Panc1 (cell line): Measurements from ENCODE around the gene HEG1. TPM values are rescaled to one million over a fixed set of nuclear protein-coding genes. Genes with fewer than 3 reads are reported as not detected.
"Not testable (repeated sequence)": the region's sequence is repeated elsewhere in the genome, so short reads cannot be mapped to it uniquely, and the experiment has no call there.

Source experiments
- ATAC-seq: fragments of 200-7000 bp; cut with Tn5 transposase; 2 replicates; pipeline ENCODE4 v1.9.1; 2020; ENCODE audit warnings: mild to moderate bottlenecking, moderate library complexity
- BruUV-seq: library from RNA; stranded (reverse); fragments of 400-500 nt; replicated peaks from 2 replicates; lab custom pipeline; 2021; lab: Mats Ljungman, UMichigan
- CTCF ChIA-PET: fragments of 300-600 bp; sonication (Branson Sonifier 250); formaldehyde crosslinking; loops from one replicate; lab custom pipeline; 2022; ENCODE audit warnings: antibody characterized with exemption; lab: Charles Lee
- POLR2A ChIA-PET: fragments of 300-600 bp; sonication (Branson Sonifier 250); formaldehyde crosslinking; loops from one replicate; lab custom pipeline; 2022; ENCODE audit warnings: antibody characterized with exemption; lab: Charles Lee
- DNase-seq: peaks from one replicate; pipeline ENCODE4 v3.0.0-alpha.2; 2010; ENCODE audit warnings: low read depth, low spot score
- H3K27ac ChIP-seq: 2 replicates; pipeline ENCODE4 v1.5.1; 2011; ENCODE audit warnings: mild to moderate bottlenecking, low read length, inconsistent platforms
- H3K27me3 ChIP-seq: fragments of 200-500 bp; sonication (Bioruptor generic); 2 replicates; pipeline ENCODE4 v1.6.0; 2014; ENCODE audit warnings: low read length, inconsistent platforms; ENCODE audit not compliant: control insufficient read depth, insufficient read depth
- H3K36me3 ChIP-seq: fragments of 200-500 bp; sonication (Bioruptor generic); 2 replicates; pipeline ENCODE4 v1.5.1; 2014; ENCODE audit warnings: inconsistent platforms, mild to moderate bottlenecking, low read length, moderate library complexity; ENCODE audit not compliant: control insufficient read depth, insufficient read depth
- H3K4me1 ChIP-seq: 2 replicates; pipeline ENCODE4 v1.5.1; 2011; ENCODE audit warnings: inconsistent platforms, mild to moderate bottlenecking, low read length, moderate library complexity; ENCODE audit not compliant: control insufficient read depth, insufficient read depth
- H3K4me3 ChIP-seq, 2 experiments: 2 replicates each; pipeline ENCODE4 v1.5.1; 2011 to 2012; ENCODE audit warnings: low read depth in 2 of 2, low read length in 2 of 2, mild to moderate bottlenecking in 2 of 2, inconsistent platforms in 1 of 2, moderate library complexity in 1 of 2
- H3K9me3 ChIP-seq: fragments of 200-500 bp; sonication (Bioruptor generic); 2 replicates; pipeline ENCODE4 v1.5.1; 2014; ENCODE audit warnings: low read depth, mild to moderate bottlenecking, inconsistent platforms, low read length, moderate library complexity; ENCODE audit not compliant: control insufficient read depth, insufficient read depth
- CTCF ChIP-seq: fragments of 450-650 bp; IDR thresholded peaks from 2 replicates; pipeline ENCODE4 v1.5.1; 2017; ENCODE audit warnings: mild to moderate bottlenecking
- POLR2AphosphoS5 ChIP-seq: IDR thresholded peaks from 2 replicates; pipeline ENCODE4 v1.6.1; 2012; ENCODE audit warnings: mild to moderate bottlenecking, low read depth, low read length, moderate library complexity
- REST ChIP-seq, 2 experiments: IDR thresholded peaks; 2 replicates each; pipeline ENCODE4 v1.6.1; 2011 to 2012; ENCODE audit warnings: low read depth in 2 of 2, control low read depth in 1 of 2, low read length in 1 of 2, mild to moderate bottlenecking in 1 of 2, moderate library complexity in 1 of 2; ENCODE audit not compliant: insufficient read depth in 1 of 2
- SIN3A ChIP-seq: IDR thresholded peaks from 2 replicates; pipeline ENCODE4 v1.6.1; 2012; ENCODE audit warnings: low read depth, mild to moderate bottlenecking, low read length, moderate library complexity, borderline replicate concordance; ENCODE audit not compliant: insufficient read depth
- TCF7L2 ChIP-seq: IDR thresholded peaks from 2 replicates; pipeline ENCODE4 v1.6.1; 2011; ENCODE audit warnings: mild to moderate bottlenecking, low read depth, low read length, inconsistent platforms
- in situ Hi-C: cut with HindIII; loops from 2 replicates; pipeline ENCODE4 v1.10.0; 2016; ENCODE audit warnings: low sequenced_read_pairs, low pct_unique_long_range_greater_than_20kb
- intact Hi-C: fragments of 100-400 bp; cut with micrococcal nuclease; formaldehyde crosslinking; loops from one replicate; pipeline ENCODE4 v1.10.0; 2022; ENCODE audit not compliant: unreplicated experiment
- total RNA-seq: library from RNA; stranded (reverse); gene quantifications from one replicate; pipeline ENCODE4 v1.2.1, GENCODE V29; 2021; ENCODE audit not compliant: unreplicated experiment

Gene HEG1
- total RNA-seq, 1 experiment from 2014 or later: 141 TPM

GRCh38 chr3:124960698-124961097 is 95.1 kb downstream of the HEG1 start:
- no peak for DNase-seq

GRCh38 chr3:124960105-124960504 is 95.7 kb downstream of the HEG1 start:
- peaks cover 7% of the 10 kb centered on the region; the same call in 1 of the 2 replicates for H3K4me1 ChIP-seq
- no peak for DNase-seq
- no TSS peak for BruUV-seq
- no peak for TF ChIP-seq POLR2AphosphoS5
- TF ChIP-seq REST (IDR thresholded peaks at IDR 0.05; ENCODE audit: insufficient read depth in 1 of 2, low read depth in 2 of 2, low read length in 1 of 2): no peak
- TF ChIP-seq TCF7L2: no peak
- no peak for TF ChIP-seq SIN3A
- TF ChIP-seq CTCF: no peak
- intact Hi-C loops (no loop called here), in situ Hi-C loops (no loop called here)
- H3K27ac ChIP-seq: no peak overlapping the region
- CTCF ChIA-PET: no interaction called here
- H3K9me3 ChIP-seq: no peaks in the 10 kb centered on the region
- no peak for ATAC-seq
- H3K36me3 ChIP-seq: no peaks in the 10 kb centered on the region
- H3K27me3 ChIP-seq: no peaks in the 10 kb centered on the region
- H3K4me3 ChIP-seq: no peak overlapping the region
- POLR2A ChIA-PET: no interaction called here

More at GRCh38 chr3:124960698-124961097, 95.1 kb downstream of the HEG1 start:
- in situ Hi-C loops (no loop called here), intact Hi-C loops (no loop called here)
- ChIA-PET POLR2A (no interaction called here), CTCF (no interaction called here)
- no TSS peak for BruUV-seq
- H3K36me3 ChIP-seq: no peaks in the 10 kb centered on the region
- no peak overlapping the region for H3K27ac ChIP-seq
- no peaks in the 10 kb centered on the region for H3K27me3 ChIP-seq
- ATAC-seq: no peak
- no peak overlapping the region for H3K4me3 ChIP-seq
- TF ChIP-seq SIN3A: no peak
- no peak for TF ChIP-seq POLR2AphosphoS5
- no peak for TF ChIP-seq REST (IDR thresholded peaks at IDR 0.05; ENCODE audit: insufficient read depth in 1 of 2, low read depth in 2 of 2, low read length in 1 of 2)
- no peak for TF ChIP-seq TCF7L2
- no peak for TF ChIP-seq CTCF
- H3K9me3 ChIP-seq: no peaks in the 10 kb centered on the region
- peaks cover 11% of the 10 kb centered on the region for H3K4me1 ChIP-seq

- intact Hi-C loops, BruUV-seq, H3K9me3 ChIP-seq: not testable (repeated sequence)
Observed at GRCh38 chr3:124957951-124958350, 97.8 kb downstream of the HEG1 start.

More at GRCh38 chr3:124957951-124958350, 97.8 kb downstream of the HEG1 start:
- POLR2A ChIA-PET, H3K27ac ChIP-seq, H3K4me3 ChIP-seq, H3K4me1 ChIP-seq, H3K27me3 ChIP-seq, CTCF ChIA-PET, DNase-seq, H3K36me3 ChIP-seq, in situ Hi-C loops, ATAC-seq: not testable (repeated sequence)
